HepG2 (cell line): Measurements from ENCODE around the gene RBP5.

ENCODE experiments used
- DPF2 ChIP-seq: sonication (generic); formaldehyde crosslinking; IDR thresholded peaks from 2 replicates; pipeline ENCODE4 v1.4.0; 2020; ENCODE audit warnings: mild to moderate bottlenecking, low read depth, missing genetic modification reagents, borderline replicate concordance
- SIN3A ChIP-seq: IDR thresholded peaks from 2 replicates; pipeline ENCODE4 v1.6.1; 2011; ENCODE audit warnings: low read depth, mild to moderate bottlenecking, control low read depth, low read length, borderline replicate concordance
- TF ChIP-seq, protein P1 (sequence below): sonication (generic); formaldehyde crosslinking; IDR thresholded peaks from 2 replicates; pipeline ENCODE4 v1.4.0; 2020; ENCODE audit warnings: low read depth, mild to moderate bottlenecking, missing genetic modification reagents

DNA sequence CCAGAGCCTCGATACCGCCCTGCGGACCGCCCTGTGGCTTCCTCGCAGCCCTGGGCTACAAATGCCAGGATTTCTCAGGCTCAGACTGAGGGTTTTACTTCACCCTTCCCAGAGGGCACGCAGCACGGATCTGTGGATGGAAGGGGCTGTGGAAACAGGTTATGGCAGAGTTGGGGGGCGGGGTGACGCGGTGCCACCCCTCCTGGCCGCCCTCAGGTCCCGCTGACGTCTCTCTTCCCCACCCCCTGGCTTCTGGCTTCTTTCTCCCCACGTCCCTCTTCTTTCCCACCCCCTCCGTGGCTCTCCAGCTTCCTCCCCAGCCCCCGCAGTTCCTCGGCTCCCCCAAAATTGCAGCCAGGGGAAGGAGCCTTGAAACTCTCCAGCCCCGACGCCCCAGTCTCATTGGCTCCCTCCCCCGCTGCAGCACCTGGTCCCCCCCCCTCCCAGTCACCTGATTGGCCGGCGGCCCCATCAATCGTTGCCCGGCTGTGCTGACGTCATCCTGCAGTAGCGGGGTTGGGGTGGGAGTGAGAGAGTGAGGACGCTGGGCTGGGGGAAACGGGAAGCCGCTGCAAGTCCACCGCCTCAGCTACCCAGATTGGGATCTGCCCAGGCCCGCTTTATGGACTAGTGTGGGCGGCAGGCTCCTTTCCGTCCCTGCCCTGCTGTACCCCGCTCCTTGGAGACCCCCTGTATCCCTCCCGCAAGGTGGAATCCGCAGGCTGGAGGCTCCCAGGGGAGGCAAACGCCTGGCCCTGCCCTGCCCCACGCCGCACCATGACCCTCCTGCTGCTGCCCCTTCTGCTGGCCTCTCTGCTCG is 1.4 kb upstream of the RBP5 start, which contains the start of gene CLSTN3:
- TF ChIP-seq SIN3A (peak; percentile 41; the same call in 1 of the 2 replicates), DPF2 (CRISPR knock-in tag) (no peak)
- TF ChIP-seq, protein P1, sequence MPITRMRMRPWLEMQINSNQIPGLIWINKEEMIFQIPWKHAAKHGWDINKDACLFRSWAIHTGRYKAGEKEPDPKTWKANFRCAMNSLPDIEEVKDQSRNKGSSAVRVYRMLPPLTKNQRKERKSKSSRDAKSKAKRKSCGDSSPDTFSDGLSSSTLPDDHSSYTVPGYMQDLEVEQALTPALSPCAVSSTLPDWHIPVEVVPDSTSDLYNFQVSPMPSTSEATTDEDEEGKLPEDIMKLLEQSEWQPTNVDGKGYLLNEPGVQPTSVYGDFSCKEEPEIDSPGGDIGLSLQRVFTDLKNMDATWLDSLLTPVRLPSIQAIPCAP (CRISPR knock-in tag) = no peak
